HG02970 (cell line): ENCODE measurements around the gene CCDC69.
"Not testable (repeated sequence)": the region's sequence is repeated elsewhere in the genome, so short reads cannot be mapped to it uniquely, and the experiment has no call there.

Experiments
- ATAC-seq: cut with Tn5 transposase; IDR thresholded peaks from one replicate; pipeline ENCODE4 v1.9.1; 2021; ENCODE audit warnings: mild to moderate bottlenecking, moderate library complexity, moderate number of reproducible peaks; ENCODE audit not compliant: unreplicated experiment, low FRiP score

The CCDC69 gene

GRCh38 chr5:151223447-151224264 is at the start of gene CCDC69:
Gene CCDC69 (minus strand): TSS chr5:151224092. CDS start chr5:151223970, 122 bp downstream.
- ATAC-seq: peak; percentile 63

GRCh38 chr5:151271336-151271735 is 47.4 kb upstream of the CCDC69 start:
- no peak for ATAC-seq

- ATAC-seq: peak; percentile 71
Observed at GRCh38 chr5:151270599-151270998, 46.7 kb upstream of the CCDC69 start.

GRCh38 chr5:151267491-151268260 is 43.8 kb upstream of the CCDC69 start:
- ATAC-seq: no peak

GRCh38 chr5:151264113-151264512 is 40.2 kb upstream of the CCDC69 start:
- ATAC-seq: no peak

- ATAC-seq: no peak
Observed at GRCh38 chr5:151262532-151262931, 38.6 kb upstream of the CCDC69 start.

- ATAC-seq: no peak
Observed at GRCh38 chr5:151259931-151260330, 36.0 kb upstream of the CCDC69 start.

- no peak for ATAC-seq
Observed at GRCh38 chr5:151258816-151259215, 34.9 kb upstream of the CCDC69 start.

GRCh38 chr5:151258201-151258611 is 34.3 kb upstream of the CCDC69 start:
- no peak for ATAC-seq

- no peak for ATAC-seq
Observed at GRCh38 chr5:151257731-151258181, 33.9 kb upstream of the CCDC69 start.

- ATAC-seq: no peak
Observed at GRCh38 chr5:151255621-151256286, 31.9 kb upstream of the CCDC69 start.

GRCh38 chr5:151254990-151255389 is 31.1 kb upstream of the CCDC69 start:
- ATAC-seq: not testable (repeated sequence)

GRCh38 chr5:151254556-151254955 is 30.7 kb upstream of the CCDC69 start:
- ATAC-seq: no peak

GRCh38 chr5:151253605-151253950 is 29.7 kb upstream of the CCDC69 start:
- ATAC-seq: no peak

GRCh38 chr5:151252762-151253604 is 29.1 kb upstream of the CCDC69 start, which contains the start of gene GM2A:
Gene GM2A (plus strand): TSS chr5:151253185. CDS start chr5:151253217, 32 bp downstream.
- ATAC-seq: peak; percentile 88

GRCh38 chr5:151251621-151252020 is 27.7 kb upstream of the CCDC69 start:
- ATAC-seq: no peak

GRCh38 chr5:151251001-151251551 is 27.2 kb upstream of the CCDC69 start:
- no peak for ATAC-seq

GRCh38 chr5:151250346-151251000 is 26.6 kb upstream of the CCDC69 start:
- no peak for ATAC-seq

GRCh38 chr5:151249281-151249680 is 25.4 kb upstream of the CCDC69 start:
- ATAC-seq: no peak
